PFSK-1 (cell line): ENCODE data around the gene GRK2.

ENCODE experiments used
- POLR2AphosphoS5 ChIP-seq: IDR thresholded peaks from 2 replicates; pipeline ENCODE4 v1.6.1; 2012; ENCODE audit warnings: low read depth, mild to moderate bottlenecking, control low read depth, low read length, moderate library complexity
- REST ChIP-seq, 2 experiments: IDR thresholded peaks; 2 replicates each; pipeline versions ENCODE4 v1.6.1 to v1.8.0; 2011 to 2012; ENCODE audit warnings: low read depth in 2 of 2, low read length in 2 of 2, control low read depth in 1 of 2, inconsistent platforms in 1 of 2, mild to moderate bottlenecking in 1 of 2, moderate library complexity in 1 of 2; ENCODE audit not compliant: insufficient read depth in 1 of 2
- SIN3A ChIP-seq: IDR thresholded peaks from 2 replicates; pipeline ENCODE4 v1.6.1; 2012; ENCODE audit warnings: mild to moderate bottlenecking, low read length, moderate library complexity, borderline replicate concordance; ENCODE audit not compliant: insufficient read depth

GRCh38 chr11:67230886-67231285 is 35.4 kb upstream of the GRK2 start:
- TF ChIP-seq SIN3A, result no peak
- no peak for TF ChIP-seq POLR2AphosphoS5
- TF ChIP-seq REST (IDR thresholded peaks at IDR 0.05; ENCODE audit: insufficient read depth in 1 of 2, low read depth in 2 of 2, low read length in 2 of 2), result no peak
